Breast epithelium (tissue), 3 donors: ENCODE results near the gene KRT34.

Source experiments
- CTCF ChIP-seq, 3 donors: fragments of 450-650 bp; IDR thresholded peaks; one replicate each; pipeline ENCODE4 v1.5.1; 2016 to 2017; ENCODE audit warnings: antibody characterized with exemption in 3 of 3, mild to moderate bottlenecking in 3 of 3, moderate library complexity in 3 of 3
- POLR2A ChIP-seq: fragments of 450-650 bp; IDR thresholded peaks from one replicate; pipeline ENCODE4 v1.6.1; 2016; ENCODE audit warnings: antibody characterized with exemption, mild to moderate bottlenecking, moderate library complexity

- TF ChIP-seq CTCF (IDR thresholded peaks at IDR 0.05) (no peak), POLR2A (no peak)
Measured at GRCh38 chr17:41393826-41394225, 11.7 kb upstream of the KRT34 start.
